Testis (tissue), 2 donors: ENCODE measurements around the gene TPCN1.

Experiments used
- POLR2A ChIP-seq: fragments of 450-650 bp; IDR thresholded peaks from one replicate; pipeline ENCODE4 v1.6.1; 2017; ENCODE audit warnings: antibody characterized with exemption, mild to moderate bottlenecking, moderate library complexity
- TF ChIP-seq, protein P1 (sequence below), 3 experiments: fragments of 450-650 bp in 2 of 3; fragments of 200-600 bp in 1 of 3; sonication (generic) in 1 of 3; IDR thresholded peaks; one replicate each; pipeline ENCODE4 v1.5.1; 2016 to 2019; ENCODE audit warnings: antibody characterized with exemption in 3 of 3, mild to moderate bottlenecking in 2 of 3, moderate library complexity in 1 of 3

DNA sequence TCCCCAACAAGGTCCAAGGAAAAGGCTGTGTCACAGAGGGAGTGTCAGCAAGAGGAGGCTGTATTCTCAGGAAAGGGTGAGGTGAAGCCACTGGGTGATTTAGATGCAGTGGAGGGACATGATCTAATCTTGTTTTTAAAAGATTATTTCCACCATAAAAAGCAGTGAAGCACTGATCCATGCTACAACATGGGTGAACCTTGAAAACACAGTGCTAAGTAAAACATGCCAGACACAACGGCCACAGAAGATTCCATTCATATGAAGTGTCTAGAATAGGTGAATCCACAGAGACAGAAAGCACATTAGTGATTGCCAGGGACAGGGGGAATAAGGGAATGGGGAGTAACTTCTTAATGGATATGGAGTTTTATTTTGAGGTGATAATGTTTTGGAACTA, 23.0 kb upstream of the TPCN1 start:
- TF ChIP-seq, protein P1, sequence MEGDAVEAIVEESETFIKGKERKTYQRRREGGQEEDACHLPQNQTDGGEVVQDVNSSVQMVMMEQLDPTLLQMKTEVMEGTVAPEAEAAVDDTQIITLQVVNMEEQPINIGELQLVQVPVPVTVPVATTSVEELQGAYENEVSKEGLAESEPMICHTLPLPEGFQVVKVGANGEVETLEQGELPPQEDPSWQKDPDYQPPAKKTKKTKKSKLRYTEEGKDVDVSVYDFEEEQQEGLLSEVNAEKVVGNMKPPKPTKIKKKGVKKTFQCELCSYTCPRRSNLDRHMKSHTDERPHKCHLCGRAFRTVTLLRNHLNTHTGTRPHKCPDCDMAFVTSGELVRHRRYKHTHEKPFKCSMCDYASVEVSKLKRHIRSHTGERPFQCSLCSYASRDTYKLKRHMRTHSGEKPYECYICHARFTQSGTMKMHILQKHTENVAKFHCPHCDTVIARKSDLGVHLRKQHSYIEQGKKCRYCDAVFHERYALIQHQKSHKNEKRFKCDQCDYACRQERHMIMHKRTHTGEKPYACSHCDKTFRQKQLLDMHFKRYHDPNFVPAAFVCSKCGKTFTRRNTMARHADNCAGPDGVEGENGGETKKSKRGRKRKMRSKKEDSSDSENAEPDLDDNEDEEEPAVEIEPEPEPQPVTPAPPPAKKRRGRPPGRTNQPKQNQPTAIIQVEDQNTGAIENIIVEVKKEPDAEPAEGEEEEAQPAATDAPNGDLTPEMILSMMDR (IDR thresholded peaks at IDR 0.05), result no peak
- TF ChIP-seq POLR2A, result no peak
